Peyer's patch (tissue), 4 donors: ENCODE measurements around the gene ERVFRD-1.

ENCODE experiments used
- CTCF ChIP-seq, 6 experiments: fragments of 450-650 bp in 4 of 6; fragments of 200-600 bp in 2 of 6; sonication (generic) in 1 of 6; IDR thresholded peaks; one replicate each; pipeline ENCODE4 v1.5.1; 2017 to 2019; ENCODE audit warnings: antibody characterized with exemption in 6 of 6, mild to moderate bottlenecking in 3 of 6, moderate library complexity in 1 of 6
- POLR2A ChIP-seq, 2 donors: fragments of 450-650 bp; IDR thresholded peaks; one replicate each; pipeline ENCODE4 v1.5.1; 2017; ENCODE audit warnings: antibody characterized with exemption in 2 of 2, mild to moderate bottlenecking in 2 of 2, moderate library complexity in 2 of 2

- TF ChIP-seq CTCF (IDR thresholded peaks at IDR 0.05): no peak
- no peak for TF ChIP-seq POLR2A (IDR thresholded peaks at IDR 0.05)
Observed at GRCh38 chr6:11151488-11151887, 40.0 kb upstream of the ERVFRD-1 start.
